HG03442 (cell line): ENCODE results near the gene SLC5A10.
"Not testable (repeated sequence)": the region's sequence is repeated elsewhere in the genome, so short reads cannot be mapped to it uniquely, and the experiment has no call there.

Source experiments
- ATAC-seq: cut with Tn5 transposase; IDR thresholded peaks from one replicate; pipeline ENCODE4 v1.9.1; 2021; ENCODE audit warnings: mild to moderate bottlenecking, moderate library complexity; ENCODE audit not compliant: unreplicated experiment

Gene SLC5A10

DNA sequence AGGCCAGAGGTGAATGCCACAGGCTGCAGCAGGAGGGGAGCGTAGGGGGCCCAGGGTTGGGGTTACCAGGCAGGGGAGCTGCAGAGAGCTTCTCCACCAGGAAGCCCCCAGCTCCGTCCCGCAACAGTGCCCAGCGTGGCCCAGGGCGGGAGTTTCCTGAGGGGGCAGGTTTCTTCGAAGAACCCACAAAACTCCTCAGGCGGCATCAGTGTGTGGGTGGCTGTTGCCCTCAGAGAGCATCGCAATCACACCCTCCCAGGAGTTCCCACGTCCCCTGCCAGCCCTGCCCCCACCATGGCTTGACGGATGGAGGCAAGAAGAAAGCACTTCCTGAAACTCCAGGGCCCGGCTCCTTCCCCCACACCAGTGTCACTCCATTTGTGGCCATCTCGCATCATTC, 86.8 kb downstream of the SLC5A10 start:
- ATAC-seq: not testable (repeated sequence)

DNA sequence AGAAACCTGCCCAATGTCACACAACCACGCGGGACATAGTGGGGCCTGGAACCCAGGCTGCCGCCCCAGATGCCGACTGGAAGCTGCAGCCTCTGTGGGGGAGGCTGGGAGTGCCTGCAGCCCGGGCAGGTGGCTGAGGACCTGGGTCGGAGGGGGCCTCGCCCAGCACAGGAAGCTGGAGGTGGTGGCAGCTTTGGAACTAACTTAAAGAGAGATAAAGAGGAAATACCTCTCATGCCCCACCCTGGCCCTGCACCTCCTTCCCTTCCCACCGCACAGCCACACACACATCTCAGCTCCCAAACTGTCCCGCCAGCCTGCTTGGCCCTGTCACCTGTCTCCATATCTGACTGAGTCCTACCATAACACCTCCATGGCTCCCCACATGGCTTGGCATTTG, 88.4 kb downstream of the SLC5A10 start:
- ATAC-seq: not testable (repeated sequence)

DNA sequence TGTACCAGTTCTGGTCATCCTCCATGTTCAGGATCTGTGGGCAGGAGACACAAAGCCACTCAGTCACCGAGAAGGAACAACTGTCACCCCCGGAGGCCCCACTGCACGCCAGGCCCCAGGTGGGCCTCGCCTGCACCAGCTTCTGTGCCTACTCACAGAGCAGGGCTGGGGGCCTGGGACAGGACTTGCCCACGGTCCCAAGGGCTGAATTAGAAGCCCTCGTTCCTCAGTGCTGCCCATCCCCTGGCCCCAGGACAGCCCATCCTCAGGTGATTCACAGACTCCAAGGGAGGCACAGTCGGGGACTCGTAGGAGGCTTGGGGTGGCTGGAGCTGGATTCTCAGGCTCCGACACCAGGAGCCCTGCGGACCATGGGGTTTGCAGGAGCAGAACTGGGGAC, 89.9 kb downstream of the SLC5A10 start:
- not testable (repeated sequence) for ATAC-seq

DNA sequence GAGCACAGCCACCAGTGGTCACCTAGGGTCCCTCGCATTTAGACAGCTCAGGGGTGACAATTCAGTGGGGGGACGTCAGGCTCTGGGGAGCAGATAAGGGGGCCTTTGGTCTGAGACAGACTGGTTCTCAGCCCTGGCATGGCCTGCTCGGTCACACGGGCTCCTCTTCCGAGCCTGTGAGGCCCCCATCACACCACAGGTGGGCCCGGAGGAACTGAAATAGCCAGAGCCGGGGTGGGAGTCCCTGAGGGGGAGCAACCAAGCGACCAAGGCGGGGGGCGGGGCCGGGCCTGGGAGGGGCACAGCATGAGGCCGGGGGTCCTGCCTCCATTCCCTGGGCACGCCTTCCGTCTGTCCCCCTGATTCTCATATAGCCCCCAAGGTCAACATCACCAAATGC, 90.4 kb downstream of the SLC5A10 start:
- not testable (repeated sequence) for ATAC-seq

DNA sequence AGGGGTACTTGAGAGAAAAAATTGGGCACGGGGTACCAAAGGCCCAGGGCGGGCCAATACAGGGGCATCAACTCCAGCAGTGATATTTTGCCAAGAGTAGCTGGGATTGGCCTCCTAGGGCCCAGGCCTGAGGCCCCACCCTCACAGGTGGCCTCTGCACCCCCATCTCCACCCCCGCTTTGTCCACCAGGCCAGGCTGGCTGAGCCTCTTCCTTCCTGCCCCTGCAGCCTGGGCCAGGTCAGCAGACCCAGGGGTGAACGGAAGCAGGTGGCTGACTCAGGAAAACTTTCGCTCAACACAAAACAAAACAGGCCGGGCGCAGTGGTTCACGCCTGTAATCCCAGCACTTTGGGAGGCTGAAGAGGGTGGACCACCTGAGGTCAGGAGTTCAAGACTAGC, 91.1 kb downstream of the SLC5A10 start:
- ATAC-seq: not testable (repeated sequence)

DNA sequence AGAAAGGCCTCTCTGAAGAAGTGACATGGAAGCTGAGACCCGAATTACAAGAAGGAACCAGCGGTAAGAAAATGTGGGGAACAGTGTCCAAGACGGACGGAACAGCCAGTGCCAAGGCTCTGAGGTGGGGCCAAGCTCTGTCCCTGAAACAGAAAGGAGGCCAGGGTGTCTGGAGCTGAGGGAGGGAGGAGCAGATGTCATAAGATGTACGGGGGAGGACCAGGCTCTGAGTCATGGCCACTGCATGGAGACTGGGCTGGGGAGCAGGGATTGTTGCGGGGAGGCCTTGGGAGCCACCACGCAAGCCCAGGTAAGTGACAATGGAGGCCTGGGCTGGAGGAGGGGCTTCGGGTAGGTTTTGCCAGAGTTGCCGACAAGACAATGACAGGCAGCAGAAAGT, 92.7 kb downstream of the SLC5A10 start:
- not testable (repeated sequence) for ATAC-seq

DNA sequence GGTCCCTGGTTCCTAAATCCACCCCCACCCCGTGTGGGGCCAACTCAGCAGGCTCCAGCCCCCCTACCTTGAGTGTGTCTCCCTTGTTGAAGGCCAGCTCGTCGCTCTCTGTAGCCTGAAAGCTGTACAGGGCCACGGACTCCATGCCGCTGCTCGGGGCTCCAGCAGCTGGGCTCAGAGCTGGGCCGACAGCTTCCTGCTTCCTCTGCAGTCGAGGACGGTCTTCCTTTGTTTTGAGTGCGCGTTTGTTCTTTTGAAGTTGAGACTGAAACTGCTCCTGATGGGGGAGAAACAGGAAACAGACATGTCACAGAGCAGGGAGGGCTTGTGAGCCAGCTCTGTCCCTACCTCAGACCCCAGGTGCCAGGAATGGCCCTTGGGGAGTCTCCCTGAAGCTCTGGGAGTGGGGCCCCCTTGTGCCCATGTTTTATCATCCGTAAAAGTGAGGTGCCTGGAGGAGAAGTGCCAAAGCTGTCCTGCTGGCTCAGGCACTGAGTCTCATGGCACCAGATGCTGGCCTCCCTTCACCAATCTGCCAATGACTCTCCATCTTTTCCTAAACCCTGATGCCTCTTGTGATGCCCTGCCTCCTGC, 94.9 kb downstream of the SLC5A10 start, which contains the start of gene GRAP:
TSS of gene GRAP (minus strand) at position 176 of the 594 bp plus-strand sequence. CDS start at position 145, 31 bp downstream.
- ATAC-seq: not testable (repeated sequence)

DNA sequence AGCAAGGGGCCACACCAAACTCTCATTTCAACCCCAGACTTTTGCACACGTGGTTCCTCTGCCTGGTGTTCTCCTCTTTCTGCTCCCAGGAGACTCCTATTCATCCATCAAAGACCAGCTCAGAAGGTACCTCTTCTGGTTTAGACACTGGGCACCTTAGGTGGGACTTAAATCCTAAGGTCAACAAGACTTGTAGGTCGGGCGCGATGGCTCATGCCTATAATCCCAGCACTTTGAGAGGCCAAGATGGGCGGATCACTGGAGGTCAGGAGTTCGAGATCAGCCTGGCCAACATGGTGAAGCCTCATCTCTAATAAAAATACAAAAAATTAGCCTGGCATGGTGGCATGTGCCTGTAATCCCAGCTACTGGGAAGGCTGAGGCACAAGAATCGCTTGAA, 95.5 kb downstream of the SLC5A10 start:
- ATAC-seq: not testable (repeated sequence)

DNA sequence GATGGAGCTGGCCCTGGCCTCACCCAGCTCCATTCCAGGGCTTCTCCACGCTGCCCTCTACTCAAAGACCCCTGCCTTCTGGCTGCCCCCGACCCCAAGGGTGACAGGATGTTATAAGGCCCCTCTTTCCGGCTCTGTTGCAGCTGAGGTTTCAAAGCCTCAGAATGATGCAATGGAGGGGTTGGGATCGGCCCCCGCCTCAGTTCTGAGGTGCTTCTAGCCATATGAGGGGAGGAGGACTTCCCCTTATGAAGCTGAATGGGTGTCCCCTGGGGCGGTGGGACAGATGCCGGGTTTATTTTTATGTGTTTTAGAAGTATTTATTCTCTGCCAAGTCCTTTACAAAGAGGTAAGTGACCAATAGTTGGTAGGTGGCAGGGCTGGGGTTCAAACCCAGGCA, 96.9 kb downstream of the SLC5A10 start:
- not testable (repeated sequence) for ATAC-seq

DNA sequence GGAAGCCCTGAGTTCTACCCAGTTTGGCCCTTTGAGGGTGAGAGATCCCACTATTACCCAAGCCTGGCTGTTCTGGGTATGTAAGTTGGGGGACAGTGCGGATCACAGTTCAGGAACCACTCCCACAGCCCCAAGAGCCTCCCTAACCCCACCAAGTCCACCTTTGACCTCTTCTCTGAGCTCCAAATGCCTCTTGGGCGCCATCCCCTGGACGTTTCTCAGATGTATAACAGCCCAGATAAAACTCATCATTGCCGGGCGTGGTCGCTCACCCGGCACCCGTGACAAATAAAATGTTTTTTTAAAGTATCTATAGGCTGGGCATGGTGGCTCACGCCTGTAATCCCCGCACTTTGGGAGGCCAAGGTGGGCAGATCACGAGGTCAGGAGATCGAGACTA, 103.5 kb downstream of the SLC5A10 start:
- not testable (repeated sequence) for ATAC-seq

DNA sequence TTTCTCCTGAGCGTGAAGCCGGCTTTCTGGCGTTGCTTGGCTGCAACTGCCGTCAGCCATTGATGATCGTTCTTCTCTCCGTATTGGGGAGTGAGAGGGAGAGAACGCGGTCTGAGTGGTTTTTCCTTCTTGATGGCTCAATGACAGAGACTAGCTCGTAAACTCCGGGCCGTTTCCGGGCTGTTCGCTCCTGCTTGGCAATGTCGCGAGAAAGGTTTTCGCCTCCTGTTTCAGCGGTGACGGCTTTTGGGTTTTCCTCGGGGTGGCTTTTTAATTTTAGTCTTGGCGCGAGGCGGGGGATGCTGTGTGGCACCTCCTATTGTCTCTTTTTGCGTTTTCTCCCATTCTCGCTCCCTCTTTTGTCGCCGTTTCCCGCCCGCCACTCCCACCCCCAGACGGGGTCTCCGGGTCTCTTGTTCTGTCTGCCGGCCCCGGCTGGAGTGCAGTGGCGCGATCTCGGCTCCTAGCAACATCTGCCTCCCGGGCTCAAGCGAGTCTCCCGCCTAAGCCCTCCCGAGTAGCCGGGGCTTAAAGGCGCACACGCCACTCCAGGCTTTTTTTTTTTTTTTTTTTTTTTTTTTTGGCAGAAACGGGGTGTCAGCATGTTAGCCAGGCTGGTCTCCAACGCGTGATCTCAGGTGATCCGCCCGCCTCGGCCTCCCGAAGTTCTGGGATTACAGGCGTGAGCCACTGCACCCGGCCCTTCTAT, 110.2 kb downstream of the SLC5A10 start:
- ATAC-seq: peak; percentile 71

DNA sequence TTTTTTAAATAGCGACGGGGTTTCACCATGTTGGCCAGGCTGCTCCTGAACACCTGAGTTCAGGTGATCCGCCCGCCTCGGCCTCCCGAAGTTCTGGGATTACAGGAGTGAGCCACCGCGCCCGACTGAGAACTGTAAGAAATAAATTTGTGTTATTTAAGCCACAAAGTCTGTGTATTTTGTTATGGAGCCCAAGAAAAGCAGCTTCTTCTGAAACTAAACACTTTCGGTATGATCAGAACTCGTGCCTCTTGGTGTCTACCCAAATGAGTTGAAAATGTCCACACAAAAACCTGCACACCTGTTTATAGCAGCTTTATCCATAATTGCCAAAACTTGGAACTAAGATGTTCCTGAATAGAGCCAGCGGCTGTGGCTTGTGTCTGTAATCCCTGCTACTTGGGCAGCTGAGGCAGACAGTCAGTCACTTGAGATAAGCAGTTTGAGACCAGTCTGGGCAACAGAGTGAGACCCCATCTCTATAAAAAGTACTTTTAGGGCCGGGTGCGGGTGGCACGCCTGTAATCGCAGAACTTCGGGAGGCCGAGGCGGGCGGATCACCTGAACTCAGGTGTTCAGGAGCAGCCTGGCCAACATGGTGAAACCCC, 110.9 kb downstream of the SLC5A10 start:
- peak; percentile 45 for ATAC-seq

DNA sequence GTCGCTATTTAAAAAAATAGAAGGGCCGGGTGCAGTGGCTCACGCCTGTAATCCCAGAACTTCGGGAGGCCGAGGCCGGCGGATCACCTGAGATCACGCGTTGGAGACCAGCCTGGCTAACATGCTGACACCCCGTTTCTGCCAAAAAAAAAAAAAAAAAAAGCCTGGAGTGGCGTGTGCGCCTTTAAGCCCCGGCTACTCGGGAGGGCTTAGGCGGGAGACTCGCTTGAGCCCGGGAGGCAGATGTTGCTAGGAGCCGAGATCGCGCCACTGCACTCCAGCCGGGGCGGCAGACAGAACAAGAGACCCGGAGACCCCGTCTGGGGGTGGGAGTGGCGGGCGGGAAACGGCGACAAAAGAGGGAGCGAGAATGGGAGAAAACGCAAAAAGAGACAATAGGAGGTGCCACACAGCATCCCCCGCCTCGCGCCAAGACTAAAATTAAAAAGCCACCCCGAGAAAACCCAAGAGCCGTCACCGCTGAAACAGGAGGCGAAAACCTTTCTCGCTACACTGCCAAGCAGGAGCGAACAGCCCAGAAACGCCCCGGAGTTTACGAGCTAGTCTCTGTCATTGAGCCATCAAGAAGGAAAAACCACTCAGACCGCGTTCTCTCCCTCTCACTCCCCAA, 111.5 kb downstream of the SLC5A10 start:
- ATAC-seq: not testable (repeated sequence)

DNA sequence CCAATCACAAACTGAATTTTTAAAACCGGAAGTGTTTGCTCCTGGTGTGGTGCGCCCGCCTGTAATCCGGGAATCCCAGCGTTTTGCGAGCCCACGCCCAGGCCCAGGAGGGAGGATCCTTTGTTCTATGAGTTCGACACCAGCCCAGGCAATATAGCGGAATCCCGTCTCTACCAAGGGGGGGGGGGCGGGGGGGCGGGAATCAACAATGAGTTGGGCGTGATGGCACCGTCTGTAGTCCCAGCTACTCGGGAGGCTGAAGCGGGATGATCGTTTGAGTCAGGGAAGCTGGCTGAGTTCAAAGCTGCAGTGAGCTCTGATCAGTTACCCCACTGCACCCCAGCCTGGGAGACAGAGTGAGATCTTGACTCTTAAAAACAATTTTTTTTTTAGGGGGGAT, 112.4 kb downstream of the SLC5A10 start:
- not testable (repeated sequence) for ATAC-seq

DNA sequence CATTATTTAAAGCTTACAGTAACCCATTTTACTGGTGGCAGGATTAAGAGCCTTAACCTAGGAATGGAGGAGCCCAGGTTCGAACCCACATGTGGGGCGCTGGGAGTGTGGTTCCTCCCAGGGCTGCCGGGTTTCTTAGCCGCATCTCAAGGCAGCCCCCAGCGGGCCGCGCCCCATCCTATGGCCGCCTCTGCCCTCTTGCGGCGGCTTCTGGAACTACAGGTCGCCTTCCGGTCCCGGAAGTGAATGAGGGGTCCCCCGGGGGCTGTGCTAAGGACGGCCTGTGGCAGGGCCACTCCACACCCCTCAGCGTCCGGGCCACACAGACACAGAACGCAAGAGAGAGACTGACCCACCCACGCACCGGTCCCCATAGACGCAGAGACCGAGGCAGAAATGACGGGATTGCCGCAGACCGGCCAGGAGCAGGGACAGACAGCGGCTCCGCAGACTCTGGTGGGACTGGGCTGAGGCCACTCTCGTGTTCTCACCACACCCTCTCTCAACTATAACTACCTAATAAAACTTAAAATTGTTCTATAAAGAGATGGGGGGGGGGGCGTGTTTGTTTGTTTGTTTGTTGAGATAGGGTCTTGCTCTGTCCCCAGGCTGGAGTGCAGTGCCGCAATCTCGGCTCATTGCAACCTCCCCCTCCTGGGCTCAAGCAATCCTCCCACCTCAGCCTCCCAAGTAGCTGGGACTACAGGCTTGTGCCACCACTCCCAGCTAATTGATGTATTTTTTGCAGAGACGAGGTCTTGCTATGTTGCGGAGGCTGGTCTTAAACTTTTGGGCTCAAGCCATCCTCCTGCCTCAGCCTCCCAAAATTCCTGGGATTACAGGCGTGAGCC, 118.6 kb downstream of the SLC5A10 start:
- peak; percentile 78 for ATAC-seq
